Muscle layer of colon (tissue), 2 donors: ENCODE data around the gene UBAC2.

Experiments
- H3K27ac ChIP-seq: one replicate; pipeline ENCODE4 v1.7.0; 2013; ENCODE audit warnings: low read depth, mild to moderate bottlenecking, low read length, moderate library complexity
- H3K27me3 ChIP-seq, 2 donors: one replicate each; pipeline ENCODE4 v1.7.0; 2013; ENCODE audit warnings: low read length in 2 of 2, mild to moderate bottlenecking in 2 of 2; ENCODE audit not compliant: insufficient read depth in 2 of 2, control insufficient read depth in 1 of 2
- H3K36me3 ChIP-seq: one replicate; pipeline ENCODE4 v1.7.0; 2013; ENCODE audit warnings: mild to moderate bottlenecking, low read length; ENCODE audit not compliant: insufficient read depth
- H3K4me1 ChIP-seq: one replicate; pipeline ENCODE4 v1.7.0; 2013; ENCODE audit warnings: mild to moderate bottlenecking, low read length; ENCODE audit not compliant: insufficient read depth
- H3K4me3 ChIP-seq, 2 donors: one replicate each; pipeline ENCODE4 v1.7.0; 2013; ENCODE audit warnings: low read length in 2 of 2, low read depth in 1 of 2, mild to moderate bottlenecking in 1 of 2, moderate library complexity in 1 of 2
- H3K9ac ChIP-seq: one replicate; pipeline ENCODE4 v1.7.0; 2013; ENCODE audit warnings: low read length
- H3K9me3 ChIP-seq: one replicate; pipeline ENCODE4 v1.7.0; 2013; ENCODE audit warnings: mild to moderate bottlenecking, low read length
- donor health status: abdominal sarcoma.
- donor health status: Adenocarcinoma of cecum.

Gene UBAC2

GRCh38 chr13:99278200-99278599, 77.5 kb downstream of the UBAC2 start:
- Histone ChIP-seq H3K27ac (no peak overlapping the region), H3K9ac (no peak overlapping the region), H3K4me1 (peaks cover 11% of the 10 kb centered on the region), H3K27me3 (no peaks in the 10 kb centered on the region), H3K36me3 (no peaks in the 10 kb centered on the region), H3K9me3 (no peaks in the 10 kb centered on the region), H3K4me3 (no peak overlapping the region)

GRCh38 chr13:99278843-99279242, 78.2 kb downstream of the UBAC2 start:
- peaks cover 11% of the 10 kb centered on the region for H3K4me1 ChIP-seq
- H3K4me3 ChIP-seq, result no peak overlapping the region

GRCh38 chr13:99279637-99280036, 79.0 kb downstream of the UBAC2 start:
- H3K27me3 ChIP-seq, result no peaks in the 10 kb centered on the region
- no peak overlapping the region for H3K9ac ChIP-seq
- no peaks in the 10 kb centered on the region for H3K9me3 ChIP-seq
- peaks cover 11% of the 10 kb centered on the region for H3K4me1 ChIP-seq
- H3K27ac ChIP-seq, result no peak overlapping the region
- H3K36me3 ChIP-seq, result no peaks in the 10 kb centered on the region
- H3K4me3 ChIP-seq, result no peak overlapping the region

More at GRCh38 chr13:99278843-99279242, 78.2 kb downstream of the UBAC2 start:
- no peaks in the 10 kb centered on the region for H3K9me3 ChIP-seq
- no peak overlapping the region for H3K9ac ChIP-seq
- no peaks in the 10 kb centered on the region for H3K36me3 ChIP-seq
- H3K27ac ChIP-seq, result no peak overlapping the region
- H3K27me3 ChIP-seq, result no peaks in the 10 kb centered on the region

GRCh38 chr13:99280166-99280565, 79.5 kb downstream of the UBAC2 start:
- Histone ChIP-seq H3K27me3 (no peaks in the 10 kb centered on the region), H3K27ac (no peak overlapping the region), H3K9me3 (no peaks in the 10 kb centered on the region), H3K4me3 (no peak overlapping the region), H3K36me3 (no peaks in the 10 kb centered on the region), H3K9ac (no peak overlapping the region), H3K4me1 (peaks cover 11% of the 10 kb centered on the region)

- no peak overlapping the region for H3K27ac ChIP-seq
- H3K36me3 ChIP-seq, result no peaks in the 10 kb centered on the region
- H3K4me1 ChIP-seq, result peaks cover 20% of the 10 kb centered on the region
- H3K9ac ChIP-seq, result no peak overlapping the region
- H3K4me3 ChIP-seq, result no peak overlapping the region
- H3K9me3 ChIP-seq, result no peaks in the 10 kb centered on the region
- H3K27me3 ChIP-seq, result no peaks in the 10 kb centered on the region
These were observed 81.2 kb downstream of the UBAC2 start for GRCh38 chr13:99281811-99282263.

GRCh38 chr13:99282264-99283231, 81.9 kb downstream of the UBAC2 start:
- Histone ChIP-seq H3K4me3 (no peak overlapping the region), H3K36me3 (no peaks in the 10 kb centered on the region), H3K4me1 (peaks cover 20% of the 10 kb centered on the region), H3K9me3 (no peaks in the 10 kb centered on the region), H3K27ac (no peak overlapping the region), H3K27me3 (no peaks in the 10 kb centered on the region), H3K9ac (no peak overlapping the region)

- H3K9ac ChIP-seq, result no peak overlapping the region
- no peak overlapping the region for H3K27ac ChIP-seq
- peaks cover 3% of the 10 kb centered on the region for H3K36me3 ChIP-seq
- H3K4me3 ChIP-seq, result no peak overlapping the region
- no peaks in the 10 kb centered on the region for H3K9me3 ChIP-seq
- peaks cover 27% of the 10 kb centered on the region for H3K4me1 ChIP-seq
- H3K27me3 ChIP-seq, result no peaks in the 10 kb centered on the region
These were observed 85.0 kb downstream of the UBAC2 start for GRCh38 chr13:99285432-99286182.

- Histone ChIP-seq H3K4me3 (no peak overlapping the region), H3K36me3 (peaks cover 3% of the 10 kb centered on the region), H3K27me3 (no peaks in the 10 kb centered on the region), H3K4me1 (peaks cover 21% of the 10 kb centered on the region), H3K9me3 (no peaks in the 10 kb centered on the region), H3K27ac (no peak overlapping the region), H3K9ac (no peak overlapping the region)
These were observed 86.9 kb downstream of the UBAC2 start for GRCh38 chr13:99287551-99287950.

GRCh38 chr13:99288089-99288488, 87.4 kb downstream of the UBAC2 start:
- H3K4me3 ChIP-seq, result no peak overlapping the region
- no peaks in the 10 kb centered on the region for H3K9me3 ChIP-seq
- H3K9ac ChIP-seq, result no peak overlapping the region
- H3K27me3 ChIP-seq, result no peaks in the 10 kb centered on the region
- H3K36me3 ChIP-seq, result peaks cover 7% of the 10 kb centered on the region
- H3K27ac ChIP-seq, result no peak overlapping the region
- H3K4me1 ChIP-seq, result peaks cover 16% of the 10 kb centered on the region

- H3K36me3 ChIP-seq, result peaks cover 10% of the 10 kb centered on the region
- no peak overlapping the region for H3K4me3 ChIP-seq
- H3K4me1 ChIP-seq, result peaks cover 16% of the 10 kb centered on the region
- no peak overlapping the region for H3K9ac ChIP-seq
- no peaks in the 10 kb centered on the region for H3K9me3 ChIP-seq
- no peak overlapping the region for H3K27ac ChIP-seq
- no peaks in the 10 kb centered on the region for H3K27me3 ChIP-seq
These were observed 88.6 kb downstream of the UBAC2 start for GRCh38 chr13:99289271-99289670.

GRCh38 chr13:99289674-99290337, 89.2 kb downstream of the UBAC2 start:
- H3K27ac ChIP-seq, result no peak overlapping the region
- H3K27me3 ChIP-seq, result no peaks in the 10 kb centered on the region
- H3K9me3 ChIP-seq, result no peaks in the 10 kb centered on the region
- H3K4me1 ChIP-seq, result peaks cover 16% of the 10 kb centered on the region
- H3K9ac ChIP-seq, result no peak overlapping the region
- H3K4me3 ChIP-seq, result no peak overlapping the region
- H3K36me3 ChIP-seq, result peaks cover 10% of the 10 kb centered on the region
